CD4-positive, alpha-beta T cell (primary cell): ENCODE data around the gene WDFY4. TPM values are rescaled to one million over a fixed set of nuclear protein-coding genes. Genes with fewer than 3 reads are reported as not detected.

ENCODE experiments used
- ATAC-seq: fragments of 200-7000 bp; cut with Tn5 transposase; one replicate; pipeline ENCODE4 v1.10.0; 2022; ENCODE audit warnings: mild to moderate bottlenecking; ENCODE audit not compliant: poor library complexity
- CTCF ChIA-PET: fragments of 350-600 bp; sonication (Branson Sonifier 250); formaldehyde crosslinking; loops from one replicate; lab custom pipeline; 2021; ENCODE audit warnings: antibody characterized with exemption, inconsistent platforms; lab: Charles Lee
- POLR2A ChIA-PET: fragments of 350-600 bp; sonication (Branson Sonifier 250); formaldehyde crosslinking; loops from one replicate; lab custom pipeline; 2021; ENCODE audit warnings: antibody characterized with exemption, inconsistent platforms; lab: Charles Lee
- DNase-seq, 14 experiments: peaks; one replicate each; pipeline ENCODE4 v3.0.0-alpha.2; 2013 to 2020; ENCODE audit warnings: mixed read lengths in 2 of 14
- H3K27ac ChIP-seq, 2 donors: one replicate each; pipeline versions ENCODE4 v1.5.1 to v1.7.0; 2013; ENCODE audit warnings: low read length in 2 of 2, low read depth in 1 of 2, mild to moderate bottlenecking in 1 of 2
- H3K27me3 ChIP-seq, 2 experiments: 1 replicate in 1 of 2; 2 replicates in 1 of 2; pipeline versions ENCODE4 v1.6.1 to v1.7.0; 2013; ENCODE audit warnings: low read length in 2 of 2, control low read depth in 1 of 2, mild to moderate bottlenecking in 1 of 2, moderate library complexity in 1 of 2; ENCODE audit not compliant: insufficient read depth in 2 of 2, control insufficient read depth in 1 of 2
- H3K36me3 ChIP-seq: one replicate; pipeline ENCODE4 v1.6.1; 2013; ENCODE audit warnings: low read length, control low read depth; ENCODE audit not compliant: insufficient read depth
- H3K4me1 ChIP-seq: one replicate; pipeline ENCODE4 v1.6.1; 2013; ENCODE audit warnings: low read length, control low read depth; ENCODE audit not compliant: insufficient read depth
- H3K4me3 ChIP-seq: one replicate; pipeline ENCODE4 v1.5.1; 2013; ENCODE audit warnings: mild to moderate bottlenecking, low read length, moderate library complexity
- H3K9me3 ChIP-seq, 2 experiments: 1 replicate in 1 of 2; 2 replicates in 1 of 2; pipeline versions ENCODE4 v1.6.1 to v1.7.0; 2013; ENCODE audit warnings: low read length in 2 of 2, mild to moderate bottlenecking in 2 of 2, control low read depth in 1 of 2, moderate library complexity in 1 of 2; ENCODE audit not compliant: control insufficient read depth in 1 of 2, insufficient read depth in 1 of 2
- H3K27ac Mint-ChIP-seq: one replicate; pipeline ENCODE4 v1.8.0; 2020; ENCODE audit warnings: mixed read lengths
- H3K27me3 Mint-ChIP-seq: one replicate; pipeline ENCODE4 v1.8.0; 2021; ENCODE audit warnings: mixed read lengths
- H3K36me3 Mint-ChIP-seq: one replicate; pipeline ENCODE4 v1.8.0; 2021; ENCODE audit warnings: low read depth, mixed read lengths
- H3K4me1 Mint-ChIP-seq: one replicate; pipeline ENCODE4 v1.8.0; 2021; ENCODE audit warnings: low read depth, mixed read lengths
- H3K4me3 Mint-ChIP-seq: one replicate; pipeline ENCODE4 v1.8.0; 2020; ENCODE audit warnings: mild to moderate bottlenecking, mixed read lengths
- H3K9me3 Mint-ChIP-seq: one replicate; pipeline ENCODE4 v1.8.0; 2020; ENCODE audit warnings: mixed read lengths
- intact Hi-C, 2 experiments: fragments of 100-400 bp; cut with DNase I in 1 of 2; cut with micrococcal nuclease in 1 of 2; formaldehyde crosslinking; loops; one replicate each; pipeline versions ENCODE4 v1.15.1 to v1.9.0; 2023 to 2025; cut with DNase I, micrococcal nuclease
- total RNA-seq, 174 experiments: library from RNA in 2 of 174; stranded (reverse) in 2 of 174; gene quantifications; one replicate each; pipeline ENCODE4 v1.2.3 and lab custom pipeline; 2021 to 2026
- TF ChIP-seq, protein P1 (sequence below): fragments of 200-600 bp; IDR thresholded peaks from one replicate; pipeline ENCODE4 v1.8.0; 2022; ENCODE audit warnings: antibody characterized with exemption, mild to moderate bottlenecking

Gene WDFY4
- total RNA-seq, 2 experiments from 2014 or later = 1.3 to 2.5 TPM

DNA sequence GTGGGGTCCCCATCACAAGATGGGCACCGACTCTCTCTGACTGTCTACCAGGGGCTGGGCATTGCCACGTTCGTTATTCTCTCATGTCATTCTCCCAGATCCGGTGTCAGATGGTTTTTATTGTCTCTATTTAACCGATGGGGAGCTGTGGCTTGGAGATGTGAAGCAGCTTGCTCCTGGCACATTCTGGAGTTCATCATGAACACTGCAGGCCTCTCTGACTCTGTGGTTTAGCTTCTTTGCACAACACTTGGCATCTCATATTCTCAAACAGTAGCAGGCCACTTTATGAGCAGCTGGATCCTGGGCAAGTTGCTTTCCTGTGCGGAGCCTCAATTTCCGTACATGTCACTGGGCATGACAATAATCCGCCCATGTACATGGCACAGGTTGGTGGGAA lies 135.1 kb downstream of the WDFY4 start:
- ATAC-seq = no peak
- POLR2A ChIA-PET = no interaction called here

DNA sequence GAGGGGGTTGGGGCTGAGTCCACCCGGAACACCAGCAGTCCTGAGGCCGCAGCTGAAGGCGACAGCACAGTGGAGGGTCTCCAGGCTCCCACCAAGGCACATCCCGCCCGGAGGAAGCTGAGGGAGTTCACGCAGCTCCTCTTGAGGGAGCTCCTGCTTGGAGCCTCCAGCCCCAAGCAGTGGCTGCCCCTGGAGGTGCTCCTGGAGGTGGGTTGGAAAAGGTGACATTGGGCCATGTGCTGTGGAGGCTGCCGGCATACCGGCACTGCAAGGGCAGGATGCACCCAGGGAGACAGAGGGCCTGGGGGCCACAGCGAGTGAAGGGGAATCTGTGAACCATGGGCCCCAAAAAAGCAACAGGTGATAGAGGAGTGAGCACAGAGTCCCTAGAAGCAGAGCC lies 135.6 kb downstream of the WDFY4 start:
- H3K27me3 Mint-ChIP-seq = no peaks in the 10 kb centered on the region

More for the DNA sequence above, 135.1 kb downstream of the WDFY4 start:
- no peaks in the 10 kb centered on the region for H3K36me3 ChIP-seq
- DNase-seq = no peak
- CTCF ChIA-PET = no interaction called here
- H3K4me3 Mint-ChIP-seq = no peak overlapping the region
- H3K9me3 Mint-ChIP-seq = no peaks in the 10 kb centered on the region
- H3K9me3 ChIP-seq = peaks cover 0 to 4% of the 10 kb centered on the region in 2 experiments
- no peaks in the 10 kb centered on the region for H3K27me3 ChIP-seq
- no peaks in the 10 kb centered on the region for H3K36me3 Mint-ChIP-seq
- no peaks in the 10 kb centered on the region for H3K27me3 Mint-ChIP-seq
- no peak overlapping the region for H3K4me3 ChIP-seq
- intact Hi-C loops = no loop called here
- H3K27ac Mint-ChIP-seq = no peak overlapping the region
- H3K27ac ChIP-seq = no peak overlapping the region
- no peaks in the 10 kb centered on the region for H3K4me1 Mint-ChIP-seq
- no peaks in the 10 kb centered on the region for H3K4me1 ChIP-seq
- TF ChIP-seq, protein P1, sequence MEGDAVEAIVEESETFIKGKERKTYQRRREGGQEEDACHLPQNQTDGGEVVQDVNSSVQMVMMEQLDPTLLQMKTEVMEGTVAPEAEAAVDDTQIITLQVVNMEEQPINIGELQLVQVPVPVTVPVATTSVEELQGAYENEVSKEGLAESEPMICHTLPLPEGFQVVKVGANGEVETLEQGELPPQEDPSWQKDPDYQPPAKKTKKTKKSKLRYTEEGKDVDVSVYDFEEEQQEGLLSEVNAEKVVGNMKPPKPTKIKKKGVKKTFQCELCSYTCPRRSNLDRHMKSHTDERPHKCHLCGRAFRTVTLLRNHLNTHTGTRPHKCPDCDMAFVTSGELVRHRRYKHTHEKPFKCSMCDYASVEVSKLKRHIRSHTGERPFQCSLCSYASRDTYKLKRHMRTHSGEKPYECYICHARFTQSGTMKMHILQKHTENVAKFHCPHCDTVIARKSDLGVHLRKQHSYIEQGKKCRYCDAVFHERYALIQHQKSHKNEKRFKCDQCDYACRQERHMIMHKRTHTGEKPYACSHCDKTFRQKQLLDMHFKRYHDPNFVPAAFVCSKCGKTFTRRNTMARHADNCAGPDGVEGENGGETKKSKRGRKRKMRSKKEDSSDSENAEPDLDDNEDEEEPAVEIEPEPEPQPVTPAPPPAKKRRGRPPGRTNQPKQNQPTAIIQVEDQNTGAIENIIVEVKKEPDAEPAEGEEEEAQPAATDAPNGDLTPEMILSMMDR = no peak

DNA sequence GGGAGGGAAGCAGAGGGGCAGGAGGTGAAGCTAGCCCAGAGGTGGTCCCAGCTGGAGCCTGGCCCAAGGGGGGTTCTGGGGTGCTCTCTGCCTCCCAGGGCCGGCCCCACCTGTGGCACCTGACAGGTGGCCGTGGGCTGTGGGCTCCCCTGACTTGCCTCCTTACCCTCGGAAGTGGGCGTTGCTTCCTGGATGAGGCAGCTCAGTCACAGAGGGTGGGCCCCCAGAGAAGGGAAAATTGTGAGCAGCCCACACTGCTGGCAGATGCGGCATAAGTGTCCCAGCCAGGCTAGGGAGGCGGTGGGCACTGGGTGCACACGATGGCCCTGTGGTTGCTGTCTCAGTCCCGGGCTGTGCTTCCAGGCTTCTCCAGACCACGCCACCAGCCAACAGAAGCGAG lies 136.0 kb downstream of the WDFY4 start:
- DNase-seq (no peak), ATAC-seq (no peak)
- H3K27me3 Mint-ChIP-seq = no peaks in the 10 kb centered on the region
- H3K4me3 ChIP-seq = no peak overlapping the region
- intact Hi-C loops = no loop called here
- H3K27me3 ChIP-seq = no peaks in the 10 kb centered on the region
- H3K4me1 Mint-ChIP-seq = no peaks in the 10 kb centered on the region
- POLR2A ChIA-PET = no interaction called here
- no peak overlapping the region for H3K4me3 Mint-ChIP-seq
- H3K27ac Mint-ChIP-seq = no peak overlapping the region
- peaks cover 0 to 4% of the 10 kb centered on the region in 2 experiments for H3K9me3 ChIP-seq
- CTCF ChIA-PET = no interaction called here
- H3K4me1 ChIP-seq = no peaks in the 10 kb centered on the region
- H3K36me3 Mint-ChIP-seq = no peaks in the 10 kb centered on the region
- TF ChIP-seq, protein P1 = no peak
- H3K27ac ChIP-seq = no peak overlapping the region
- no peaks in the 10 kb centered on the region for H3K9me3 Mint-ChIP-seq
- H3K36me3 ChIP-seq = no peaks in the 10 kb centered on the region

More for the DNA sequence above, 135.6 kb downstream of the WDFY4 start:
- Mint-ChIP-seq H3K27ac (no peak overlapping the region), H3K4me1 (no peaks in the 10 kb centered on the region), H3K36me3 (no peaks in the 10 kb centered on the region), H3K4me3 (no peak overlapping the region), H3K9me3 (no peaks in the 10 kb centered on the region)
- TF ChIP-seq, protein P1 = no peak
- DNase-seq = no peak
- Histone ChIP-seq H3K9me3 (peaks cover 0 to 4% of the 10 kb centered on the region in 2 experiments), H3K4me3 (no peak overlapping the region), H3K36me3 (no peaks in the 10 kb centered on the region), H3K4me1 (no peaks in the 10 kb centered on the region), H3K27ac (no peak overlapping the region), H3K27me3 (no peaks in the 10 kb centered on the region)
- ATAC-seq = no peak
- intact Hi-C loops = no loop called here
- ChIA-PET POLR2A (no interaction called here), CTCF (no interaction called here)
